ENCODE results near the gene ZDHHC22.
A peak's percentile ranks its signal among the peaks of the same experiment; 100 is the strongest.

Gene ZDHHC22

GRCh38 chr14:77141214-77142004 is at the start of gene ZDHHC22:
Gene ZDHHC22 (minus strand): TSS chr14:77141791. CDS start chr14:77139738, 2,053 bp downstream.
- no peak within 1 kb of the TSS for H3K4me3 ChIP-seq (ENCODE audit: low read length)

GRCh38 chr14:77190977-77191376 is 49.4 kb upstream of the ZDHHC22 start:
- TF ChIP-seq CTCF (IDR thresholded peaks at IDR 0.05; ENCODE audit: insufficient read depth, low read depth, low read length, missing control alignments), result no peak
- no peak overlapping the region for H3K4me3 ChIP-seq (ENCODE audit: low read length)
- DNase-seq (ENCODE audit: low read depth), result no peak

More at GRCh38 chr14:77141214-77142004, at the start of gene ZDHHC22:
- DNase-seq (ENCODE audit: low read depth), result peak; percentile 29
- TF ChIP-seq CTCF (IDR thresholded peaks at IDR 0.05; ENCODE audit: insufficient read depth, low read depth, low read length, missing control alignments), result peak; percentile 7

DNA sequence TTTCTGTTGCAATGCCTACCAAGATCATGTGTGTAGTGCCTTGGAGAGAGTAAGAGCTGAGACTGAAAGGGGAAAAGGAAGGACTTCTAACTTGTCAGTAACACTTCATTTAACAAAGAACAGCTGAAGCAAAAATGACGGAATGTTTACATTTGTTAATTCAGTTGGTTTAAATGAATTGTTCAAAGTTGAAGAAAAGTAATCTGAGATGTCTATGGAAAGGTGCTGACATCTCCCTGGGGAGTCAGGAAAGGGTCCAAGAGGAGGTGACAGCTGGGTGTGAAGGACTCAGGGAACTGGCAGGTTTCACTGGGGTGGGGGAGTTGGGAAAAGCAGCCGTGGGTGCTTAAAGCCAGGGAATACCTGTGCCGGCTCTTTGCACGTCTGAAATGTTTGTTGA is 47.9 kb upstream of the ZDHHC22 start:
- no peak overlapping the region for H3K4me3 ChIP-seq (ENCODE audit: low read length)
- no peak for TF ChIP-seq CTCF (IDR thresholded peaks at IDR 0.05; ENCODE audit: insufficient read depth, low read depth, low read length, missing control alignments)
- DNase-seq (ENCODE audit: low read depth), result no peak

- H3K4me3 ChIP-seq (ENCODE audit: low read length), result no peak overlapping the region
- no peak for TF ChIP-seq CTCF (IDR thresholded peaks at IDR 0.05; ENCODE audit: insufficient read depth, low read depth, low read length, missing control alignments)
- DNase-seq (ENCODE audit: low read depth), result no peak
Observed at GRCh38 chr14:77187649-77188012, 46.0 kb upstream of the ZDHHC22 start.

- peak; percentile 88 for DNase-seq (ENCODE audit: low read depth)
- no peak for TF ChIP-seq CTCF (IDR thresholded peaks at IDR 0.05; ENCODE audit: insufficient read depth, low read depth, low read length, missing control alignments)
Observed at GRCh38 chr14:77186911-77187648, 45.5 kb upstream of the ZDHHC22 start.

GRCh38 chr14:77185093-77185465 is 43.5 kb upstream of the ZDHHC22 start:
- DNase-seq (ENCODE audit: low read depth), result peak; percentile 59
- no peak overlapping the region for H3K4me3 ChIP-seq (ENCODE audit: low read length)
- no peak for TF ChIP-seq CTCF (IDR thresholded peaks at IDR 0.05; ENCODE audit: insufficient read depth, low read depth, low read length, missing control alignments)

More at GRCh38 chr14:77186911-77187648, 45.5 kb upstream of the ZDHHC22 start:
- no peak overlapping the region for H3K4me3 ChIP-seq (ENCODE audit: low read length)

All from epithelial cell of esophagus (primary cell).